ENCODE results near the gene PRKCQ.
"Not testable (repeated sequence)": the region's sequence is repeated elsewhere in the genome, so short reads cannot be mapped to it uniquely, and the experiment has no call there.

PRKCQ gene

GRCh38 chr10:6456067-6456466 is 124.0 kb downstream of the PRKCQ start:
- Mint-ChIP-seq H3K4me1 (no peaks in the 10 kb centered on the region), H3K27ac (no peak overlapping the region), H3K36me3 (ENCODE audit: low read depth) (peaks cover 62% of the 10 kb centered on the region), H3K9me3 (peaks cover 27% of the 10 kb centered on the region), H3K27me3 (ENCODE audit: low read depth) (no peaks in the 10 kb centered on the region), H3K4me3 (no peak overlapping the region)
- TF ChIP-seq, protein P1, sequence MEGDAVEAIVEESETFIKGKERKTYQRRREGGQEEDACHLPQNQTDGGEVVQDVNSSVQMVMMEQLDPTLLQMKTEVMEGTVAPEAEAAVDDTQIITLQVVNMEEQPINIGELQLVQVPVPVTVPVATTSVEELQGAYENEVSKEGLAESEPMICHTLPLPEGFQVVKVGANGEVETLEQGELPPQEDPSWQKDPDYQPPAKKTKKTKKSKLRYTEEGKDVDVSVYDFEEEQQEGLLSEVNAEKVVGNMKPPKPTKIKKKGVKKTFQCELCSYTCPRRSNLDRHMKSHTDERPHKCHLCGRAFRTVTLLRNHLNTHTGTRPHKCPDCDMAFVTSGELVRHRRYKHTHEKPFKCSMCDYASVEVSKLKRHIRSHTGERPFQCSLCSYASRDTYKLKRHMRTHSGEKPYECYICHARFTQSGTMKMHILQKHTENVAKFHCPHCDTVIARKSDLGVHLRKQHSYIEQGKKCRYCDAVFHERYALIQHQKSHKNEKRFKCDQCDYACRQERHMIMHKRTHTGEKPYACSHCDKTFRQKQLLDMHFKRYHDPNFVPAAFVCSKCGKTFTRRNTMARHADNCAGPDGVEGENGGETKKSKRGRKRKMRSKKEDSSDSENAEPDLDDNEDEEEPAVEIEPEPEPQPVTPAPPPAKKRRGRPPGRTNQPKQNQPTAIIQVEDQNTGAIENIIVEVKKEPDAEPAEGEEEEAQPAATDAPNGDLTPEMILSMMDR (IDR thresholded peaks at IDR 0.05; ENCODE audit: unreplicated experiment in 3 of 3) = no peak

- TF ChIP-seq, protein P1 (IDR thresholded peaks at IDR 0.05; ENCODE audit: unreplicated experiment in 3 of 3) = no peak
- Mint-ChIP-seq H3K9me3 (peaks cover 23% of the 10 kb centered on the region), H3K27ac (no peak overlapping the region), H3K36me3 (ENCODE audit: low read depth) (peaks cover 60% of the 10 kb centered on the region), H3K27me3 (ENCODE audit: low read depth) (no peaks in the 10 kb centered on the region), H3K4me1 (no peaks in the 10 kb centered on the region), H3K4me3 (no peak overlapping the region)
These were observed 124.5 kb downstream of the PRKCQ start for GRCh38 chr10:6455592-6455991.

GRCh38 chr10:6446711-6447110 is 133.4 kb downstream of the PRKCQ start:
- H3K27ac Mint-ChIP-seq = no peak overlapping the region
- no peaks in the 10 kb centered on the region for H3K4me1 Mint-ChIP-seq
- TF ChIP-seq, protein P1 (IDR thresholded peaks at IDR 0.05; ENCODE audit: unreplicated experiment in 3 of 3) = no peak
- H3K9me3 Mint-ChIP-seq = peaks cover 5% of the 10 kb centered on the region
- no peak overlapping the region for H3K4me3 Mint-ChIP-seq
- peaks cover 20% of the 10 kb centered on the region for H3K36me3 Mint-ChIP-seq (ENCODE audit: low read depth)
- no peaks in the 10 kb centered on the region for H3K27me3 Mint-ChIP-seq (ENCODE audit: low read depth)

GRCh38 chr10:6445671-6446316 is 134.3 kb downstream of the PRKCQ start:
- no peaks in the 10 kb centered on the region for H3K4me1 Mint-ChIP-seq
- no peak overlapping the region for H3K4me3 Mint-ChIP-seq
- TF ChIP-seq, protein P1 (IDR thresholded peaks at IDR 0.05; ENCODE audit: unreplicated experiment in 3 of 3) = peak; percentile 50 to 64 (median 51)
- H3K27me3 Mint-ChIP-seq (ENCODE audit: low read depth) = no peaks in the 10 kb centered on the region
- H3K9me3 Mint-ChIP-seq = peaks cover 5% of the 10 kb centered on the region
- no peak overlapping the region for H3K27ac Mint-ChIP-seq
- peaks cover 22% of the 10 kb centered on the region for H3K36me3 Mint-ChIP-seq (ENCODE audit: low read depth)

DNA sequence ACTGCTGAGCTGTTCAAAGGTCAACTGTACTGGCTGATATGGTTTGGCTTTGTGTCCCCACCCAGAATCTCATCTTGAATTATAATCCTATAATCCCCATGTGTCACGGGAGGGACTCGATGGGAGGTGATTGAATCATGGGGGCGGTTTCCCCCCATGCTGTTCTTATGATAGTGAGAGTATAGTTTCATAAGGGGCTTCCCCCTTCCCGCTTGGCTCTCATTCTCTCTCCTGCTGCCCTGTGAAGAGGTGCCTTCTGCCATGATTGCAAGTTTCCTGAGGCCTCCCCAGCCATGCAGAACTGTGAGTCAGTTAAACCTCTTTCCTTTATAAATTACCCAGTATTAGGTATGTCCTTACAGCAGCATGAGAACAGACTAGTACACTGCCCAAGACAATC is 140.2 kb downstream of the PRKCQ start:
- H3K9me3 Mint-ChIP-seq; H3K4me3 Mint-ChIP-seq; H3K27ac Mint-ChIP-seq; H3K27me3 Mint-ChIP-seq (ENCODE audit: low read depth); H3K4me1 Mint-ChIP-seq: not testable (repeated sequence)
- H3K36me3 Mint-ChIP-seq (ENCODE audit: low read depth) = peaks cover 12% of the 10 kb centered on the region

GRCh38 chr10:6431861-6432260 is 148.2 kb downstream of the PRKCQ start:
- no peaks in the 10 kb centered on the region for H3K9me3 Mint-ChIP-seq
- TF ChIP-seq, protein P1 (IDR thresholded peaks at IDR 0.05; ENCODE audit: unreplicated experiment in 3 of 3) = no peak

More at GRCh38 chr10:6431861-6432260, 148.2 kb downstream of the PRKCQ start:
- H3K4me3 Mint-ChIP-seq = no peak overlapping the region
- H3K27ac Mint-ChIP-seq = peak overlapping the region; percentile 27 to 94 (median 84)
- peaks cover 11% of the 10 kb centered on the region for H3K27me3 Mint-ChIP-seq (ENCODE audit: low read depth)
- H3K36me3 Mint-ChIP-seq (ENCODE audit: low read depth) = peaks cover 26% of the 10 kb centered on the region
- peaks cover 5% of the 10 kb centered on the region for H3K4me1 Mint-ChIP-seq
